PC-9 (cell line): Measurements from ENCODE around the gene LRP1-AS. TPM values are rescaled to one million over a fixed set of nuclear protein-coding genes. Genes with fewer than 3 reads are reported as not detected.

Experiments
- BruUV-seq: library from RNA; stranded (reverse); fragments of 400-500 nt; replicated peaks from 2 replicates; lab custom pipeline; 2021; lab: Mats Ljungman, UMichigan
- CTCF ChIA-PET: fragments of 300-600 bp; sonication (Branson Sonifier 250); formaldehyde crosslinking; loops from one replicate; lab custom pipeline; 2022; ENCODE audit warnings: antibody characterized with exemption; lab: Charles Lee
- POLR2A ChIA-PET: fragments of 300-600 bp; sonication (Branson Sonifier 250); formaldehyde crosslinking; loops from one replicate; lab custom pipeline; 2022; ENCODE audit warnings: antibody characterized with exemption; ENCODE audit not compliant: unreplicated experiment; lab: Charles Lee
- DNase-seq, 2 experiments: peaks; one replicate each; pipeline versions ENCODE4 v3.0.0 to v3.0.0-alpha.2; 2015 to 2022; ENCODE audit warnings: mixed read lengths in 1 of 2
- H2AFZ ChIP-seq: fragments of 200-600 bp; sonication (generic); 2 replicates; pipeline ENCODE4 v1.8.1; 2017; ENCODE audit warnings: antibody characterized with exemption
- H3F3A ChIP-seq: fragments of 200-600 bp; sonication (generic); 2 replicates; pipeline ENCODE4 v1.8.1; 2017; ENCODE audit warnings: antibody characterized with exemption, mild to moderate bottlenecking, low read depth; ENCODE audit not compliant: insufficient read depth
- H3K27ac ChIP-seq: fragments of 200-600 bp; sonication (generic); 2 replicates; pipeline ENCODE4 v1.6.1; 2016; ENCODE audit warnings: mixed run types
- H3K27me3 ChIP-seq: fragments of 200-600 bp; sonication (generic); 2 replicates; pipeline ENCODE4 v1.6.1; 2016; ENCODE audit warnings: low read depth, mixed run types; ENCODE audit not compliant: insufficient read depth
- H3K36me3 ChIP-seq: fragments of 200-600 bp; sonication (generic); 2 replicates; pipeline ENCODE4 v1.6.1; 2016; ENCODE audit warnings: low read depth, mixed run types
- H3K4me1 ChIP-seq: fragments of 200-600 bp; sonication (generic); replicated peaks from 2 replicates; pipeline ENCODE4 v1.6.1; 2016; ENCODE audit warnings: mixed run types; ENCODE audit not compliant: insufficient read depth
- H3K4me2 ChIP-seq: fragments of 200-600 bp; sonication (generic); 2 replicates; pipeline ENCODE4 v1.6.1; 2017; ENCODE audit warnings: mixed run types
- H3K4me3 ChIP-seq: fragments of 200-600 bp; sonication (generic); 2 replicates; pipeline ENCODE4 v1.6.1; 2016; ENCODE audit warnings: mixed run types
- H3K79me2 ChIP-seq: fragments of 200-600 bp; sonication (generic); 2 replicates; pipeline ENCODE4 v1.6.1; 2017; ENCODE audit warnings: low read depth, mixed run types
- H3K9me2 ChIP-seq: fragments of 200-600 bp; sonication (generic); 2 replicates; pipeline ENCODE4 v1.8.1; 2017; ENCODE audit warnings: mild to moderate bottlenecking; ENCODE audit not compliant: insufficient read depth
- H3K9me3 ChIP-seq: fragments of 200-600 bp; sonication (generic); 2 replicates; pipeline ENCODE4 v1.8.1; 2016; ENCODE audit warnings: low read depth; ENCODE audit not compliant: insufficient read depth
- H4K20me1 ChIP-seq: fragments of 200-600 bp; sonication (generic); 2 replicates; pipeline ENCODE4 v1.8.1; 2017; ENCODE audit not compliant: insufficient read depth
- CTCF ChIP-seq: fragments of 200-600 bp; sonication (generic); conservative IDR thresholded peaks from 2 replicates; pipeline ENCODE4 v1.6.1; 2017; ENCODE audit warnings: mixed run types, antibody characterized with exemption, mild to moderate bottlenecking, moderate library complexity
- EZH2 ChIP-seq: fragments of 200-600 bp; sonication (generic); IDR thresholded peaks from 2 replicates; pipeline ENCODE4 v1.8.0; 2017; ENCODE audit warnings: antibody characterized with exemption, low read depth
- intact Hi-C: fragments of 100-400 bp; cut with micrococcal nuclease; formaldehyde crosslinking; loops from one replicate; pipeline ENCODE4 v1.10.0; 2022; ENCODE audit not compliant: unreplicated experiment
- total RNA-seq: library from RNA; stranded (reverse); gene quantifications from 2 replicates; pipeline ENCODE4 v1.2.3, GENCODE V29; 2021

LRP1-AS gene
- total RNA-seq, 1 experiment from 2014 or later: not detected

GRCh38 chr12:57190821-57191220 lies 43.4 kb upstream of the LRP1-AS start:
- no peak for DNase-seq
- Histone ChIP-seq H3K4me1 (no peaks in the 10 kb centered on the region), H3K9me2 (no peaks in the 10 kb centered on the region), H3K79me2 (no peaks in the 10 kb centered on the region), H2AFZ (no peak overlapping the region), H3K4me2 (no peak overlapping the region), H3K4me3 (no peak overlapping the region), H3K9me3 (no peaks in the 10 kb centered on the region), H3K27me3 (no peaks in the 10 kb centered on the region), H3K36me3 (no peaks in the 10 kb centered on the region), H3K27ac (no peak overlapping the region), H3F3A (no peaks in the 10 kb centered on the region), H4K20me1 (no peaks in the 10 kb centered on the region)
- POLR2A ChIA-PET: no interaction called here
- TF ChIP-seq EZH2 (no peak), CTCF (no peak)
- BruUV-seq: no TSS peak
- intact Hi-C loops: no loop called here
- CTCF ChIA-PET: no interaction called here

GRCh38 chr12:57190037-57190436 lies 42.6 kb upstream of the LRP1-AS start:
- CTCF ChIA-PET: no interaction called here
- no TSS peak for BruUV-seq
- DNase-seq: no peak
- Histone ChIP-seq H3K4me2 (no peak overlapping the region), H3K9me3 (no peaks in the 10 kb centered on the region), H3K36me3 (no peaks in the 10 kb centered on the region), H3F3A (no peaks in the 10 kb centered on the region), H3K9me2 (no peaks in the 10 kb centered on the region), H3K4me1 (no peaks in the 10 kb centered on the region), H3K4me3 (no peak overlapping the region), H2AFZ (no peak overlapping the region), H3K79me2 (no peaks in the 10 kb centered on the region), H4K20me1 (no peaks in the 10 kb centered on the region), H3K27me3 (no peaks in the 10 kb centered on the region), H3K27ac (no peak overlapping the region)
- POLR2A ChIA-PET: no interaction called here
- intact Hi-C loops: no loop called here
- TF ChIP-seq CTCF (no peak), EZH2 (no peak)

GRCh38 chr12:57188090-57188425 lies 40.6 kb upstream of the LRP1-AS start:
- POLR2A ChIA-PET: no interaction called here
- H4K20me1 ChIP-seq: no peaks in the 10 kb centered on the region
- H3K27ac ChIP-seq: no peak overlapping the region
- no peaks in the 10 kb centered on the region for H3K79me2 ChIP-seq
- no peak for DNase-seq
- intact Hi-C loops: loop anchor here (10.0 kb wide), 1 partner anchor 353 kb away; no protein-coding TSS in a partner anchor
- H3K36me3 ChIP-seq: no peaks in the 10 kb centered on the region
- H2AFZ ChIP-seq: no peak overlapping the region
- no peaks in the 10 kb centered on the region for H3F3A ChIP-seq
- H3K27me3 ChIP-seq: no peaks in the 10 kb centered on the region
- no peaks in the 10 kb centered on the region for H3K9me3 ChIP-seq
- H3K4me2 ChIP-seq: no peak overlapping the region
- H3K4me1 ChIP-seq: no peaks in the 10 kb centered on the region
- CTCF ChIA-PET: no interaction called here
- H3K4me3 ChIP-seq: no peak overlapping the region
- BruUV-seq: no TSS peak
- TF ChIP-seq CTCF (no peak), EZH2 (no peak)
- no peaks in the 10 kb centered on the region for H3K9me2 ChIP-seq
